Erythroblast (primary cell): ENCODE data around the gene LSAMP.

Experiments used
- GATA1 ChIP-seq: IDR thresholded peaks from 2 replicates; pipeline ENCODE4 v1.6.1; 2011; ENCODE audit warnings: low read depth, mild to moderate bottlenecking, control low read depth, low read length, moderate library complexity
- POLR2A ChIP-seq: IDR thresholded peaks from 2 replicates; pipeline ENCODE4 v1.6.1; 2011; ENCODE audit warnings: mild to moderate bottlenecking, low read length

GRCh38 chr3:115768661-115769060 is 676.6 kb downstream of the LSAMP start:
- no peak for TF ChIP-seq POLR2A
- TF ChIP-seq GATA1 = no peak
